Measurements from ENCODE around the gene UBAP1.
A peak's percentile ranks its signal among the peaks of the same experiment; 100 is the strongest.
"Not testable (repeated sequence)": the region's sequence is repeated elsewhere in the genome, so short reads cannot be mapped to it uniquely, and the experiment has no call there.

The UBAP1 gene

DNA sequence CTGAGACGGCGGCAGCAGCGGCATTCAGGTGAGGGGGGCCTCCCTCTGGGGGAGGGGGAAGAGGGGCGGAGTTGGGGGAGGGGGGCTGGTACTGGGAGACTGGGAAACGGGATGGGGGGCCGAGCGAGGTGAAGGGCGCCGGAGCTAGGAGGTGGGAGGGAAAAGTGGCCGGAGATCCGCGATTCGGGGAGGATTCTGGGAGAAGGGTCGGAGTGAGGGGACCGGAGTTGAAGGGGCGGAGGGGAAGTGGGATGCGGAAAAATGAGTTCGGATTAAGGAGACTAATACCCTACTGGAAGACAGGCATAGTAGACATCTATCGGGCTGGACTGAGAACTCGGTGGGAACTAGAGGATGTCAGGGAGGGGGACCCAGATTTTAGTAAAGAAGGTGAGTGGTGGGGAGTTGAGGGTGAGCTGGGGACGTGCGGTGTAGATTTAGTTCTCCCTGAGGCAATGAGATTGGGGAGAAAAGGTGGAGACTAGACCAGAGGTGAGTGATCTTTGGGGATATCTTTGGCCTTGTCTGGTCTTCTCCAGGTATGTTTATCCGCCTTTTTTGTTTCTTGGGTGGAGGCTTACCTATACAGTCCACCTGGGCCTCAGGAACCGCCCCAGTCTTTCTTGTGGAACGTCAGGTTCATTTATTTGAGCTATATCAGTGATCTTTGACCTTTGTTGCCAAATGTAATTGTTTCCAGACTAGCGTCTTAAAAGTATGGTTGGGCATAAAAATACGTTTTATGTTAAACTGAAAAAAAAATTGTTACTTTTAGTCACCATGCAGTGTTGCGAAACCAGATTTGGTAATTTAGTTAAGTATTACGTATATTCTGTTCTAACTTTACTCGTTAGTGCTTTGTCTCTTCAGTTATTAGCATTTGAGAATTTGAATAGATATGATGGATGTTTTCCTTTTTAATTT lies 632 bp downstream of the UBAP1 start:
- peak; percentile 91 for DNase-seq (ENCODE audit: low read depth)
- peak overlapping the region; percentile 99 for H3K4me3 ChIP-seq (ENCODE audit: control insufficient read depth, low read depth, low read length)
- TF ChIP-seq, protein P1, sequence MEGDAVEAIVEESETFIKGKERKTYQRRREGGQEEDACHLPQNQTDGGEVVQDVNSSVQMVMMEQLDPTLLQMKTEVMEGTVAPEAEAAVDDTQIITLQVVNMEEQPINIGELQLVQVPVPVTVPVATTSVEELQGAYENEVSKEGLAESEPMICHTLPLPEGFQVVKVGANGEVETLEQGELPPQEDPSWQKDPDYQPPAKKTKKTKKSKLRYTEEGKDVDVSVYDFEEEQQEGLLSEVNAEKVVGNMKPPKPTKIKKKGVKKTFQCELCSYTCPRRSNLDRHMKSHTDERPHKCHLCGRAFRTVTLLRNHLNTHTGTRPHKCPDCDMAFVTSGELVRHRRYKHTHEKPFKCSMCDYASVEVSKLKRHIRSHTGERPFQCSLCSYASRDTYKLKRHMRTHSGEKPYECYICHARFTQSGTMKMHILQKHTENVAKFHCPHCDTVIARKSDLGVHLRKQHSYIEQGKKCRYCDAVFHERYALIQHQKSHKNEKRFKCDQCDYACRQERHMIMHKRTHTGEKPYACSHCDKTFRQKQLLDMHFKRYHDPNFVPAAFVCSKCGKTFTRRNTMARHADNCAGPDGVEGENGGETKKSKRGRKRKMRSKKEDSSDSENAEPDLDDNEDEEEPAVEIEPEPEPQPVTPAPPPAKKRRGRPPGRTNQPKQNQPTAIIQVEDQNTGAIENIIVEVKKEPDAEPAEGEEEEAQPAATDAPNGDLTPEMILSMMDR (conservative IDR thresholded peaks at IDR 0.05; ENCODE audit: control insufficient read depth, insufficient read depth, low read depth, low read length): no peak

DNA sequence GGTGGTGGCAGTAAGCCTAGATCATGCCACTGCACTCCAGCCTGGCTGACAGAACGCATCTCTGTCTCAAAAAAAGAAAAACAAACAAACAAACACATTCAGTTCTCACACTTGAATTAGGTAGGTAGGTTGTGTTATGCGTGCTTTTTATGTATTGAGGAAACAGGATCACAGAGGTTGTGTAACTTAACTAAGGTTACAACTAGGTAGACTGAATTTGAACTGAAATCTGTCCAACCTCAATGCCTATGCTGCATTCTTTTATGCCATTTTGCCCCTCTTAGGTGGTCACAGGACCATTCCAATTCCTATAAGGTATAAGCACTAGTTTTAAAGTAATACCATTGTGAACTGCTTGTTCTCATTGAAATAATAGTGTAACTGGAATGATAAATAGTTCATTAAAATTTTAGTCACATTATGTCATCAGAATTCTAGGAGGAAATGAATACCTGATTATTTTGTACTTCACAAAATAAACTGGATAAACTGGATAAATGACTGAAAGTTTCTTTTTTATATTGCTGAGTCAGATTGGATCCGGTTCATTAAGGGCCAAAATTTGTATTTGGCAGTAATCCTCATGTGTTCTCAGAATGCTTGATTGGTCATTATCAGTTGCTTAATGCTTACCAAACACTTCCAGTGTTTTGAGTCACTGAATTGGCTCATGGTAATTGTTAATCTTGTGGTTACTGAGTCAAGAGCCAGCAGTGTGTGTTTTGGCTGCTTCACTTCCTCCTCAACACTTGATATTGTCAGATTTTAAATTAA lies 7.1 kb downstream of the UBAP1 start:
- H3K4me3 ChIP-seq (ENCODE audit: control insufficient read depth, low read depth, low read length): no peak overlapping the region
- DNase-seq (ENCODE audit: low read depth): peak; percentile 98
- TF ChIP-seq, protein P1 (conservative IDR thresholded peaks at IDR 0.05; ENCODE audit: control insufficient read depth, insufficient read depth, low read depth, low read length): no peak

DNA sequence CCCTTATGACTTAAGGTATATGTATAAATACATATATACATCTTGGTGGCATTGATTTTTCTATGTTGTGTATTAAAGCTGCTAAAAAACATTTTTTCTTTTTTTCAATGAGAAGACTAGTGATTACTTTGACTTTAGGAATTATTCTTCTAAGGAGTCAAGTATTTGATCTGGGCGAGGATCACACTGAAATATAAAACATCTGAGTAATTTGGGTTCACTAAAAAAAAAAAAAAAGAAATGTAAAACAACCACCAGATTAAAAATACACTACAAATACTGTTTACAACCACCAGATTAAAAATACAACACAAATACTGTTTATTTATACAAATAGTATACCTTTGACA lies 9.0 kb downstream of the UBAP1 start:
- TF ChIP-seq, protein P1 (conservative IDR thresholded peaks at IDR 0.05; ENCODE audit: control insufficient read depth, insufficient read depth, low read depth, low read length): no peak
- H3K4me3 ChIP-seq (ENCODE audit: control insufficient read depth, low read depth, low read length): no peak overlapping the region
- no peak for DNase-seq (ENCODE audit: low read depth)

DNA sequence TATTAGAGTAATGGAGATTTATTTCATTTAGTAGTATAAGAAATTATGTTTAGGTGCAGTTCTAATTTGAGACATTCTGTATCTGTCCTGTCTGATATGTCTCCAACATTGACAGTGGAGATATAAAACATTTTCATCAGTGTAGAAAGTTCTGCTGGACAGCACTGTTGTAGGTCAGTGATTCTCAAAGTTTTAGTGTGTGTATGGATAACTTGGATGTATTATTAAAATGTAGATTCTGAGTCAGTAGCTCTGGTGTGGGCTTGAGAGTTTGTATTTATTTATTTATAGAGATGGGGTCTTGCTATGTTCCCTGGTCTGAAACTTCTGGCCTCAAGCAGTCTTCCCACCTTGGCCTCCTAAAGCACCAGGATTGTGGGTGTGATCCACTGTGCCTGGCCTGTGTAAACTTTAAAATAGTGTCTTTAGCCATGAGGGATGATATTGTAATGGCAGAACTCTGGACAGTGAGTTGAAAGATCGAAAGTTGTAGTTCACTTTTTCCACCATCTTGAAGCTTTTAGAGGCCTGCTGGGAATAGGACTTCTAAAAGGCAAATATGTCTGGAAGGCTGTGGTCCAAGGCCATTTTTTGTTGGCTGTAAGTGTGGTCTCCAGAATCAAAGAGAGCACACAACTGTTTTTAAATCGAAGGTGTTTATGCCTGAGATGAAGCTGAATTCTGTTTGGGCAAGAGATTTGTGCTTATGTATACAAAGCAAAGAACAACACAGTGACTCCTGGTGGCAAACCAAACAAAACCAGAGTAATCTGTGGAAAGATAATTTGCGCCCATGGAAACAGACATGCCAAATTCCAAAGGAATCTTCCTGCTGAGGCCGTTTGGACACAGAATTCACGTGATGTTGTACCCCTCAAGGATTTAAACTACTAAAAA lies 12.4 kb downstream of the UBAP1 start:
- peak; percentile 54 for DNase-seq (ENCODE audit: low read depth)
- no peak overlapping the region for H3K4me3 ChIP-seq (ENCODE audit: control insufficient read depth, low read depth, low read length)
- TF ChIP-seq, protein P1 (conservative IDR thresholded peaks at IDR 0.05; ENCODE audit: control insufficient read depth, insufficient read depth, low read depth, low read length): peak; percentile 48

DNA sequence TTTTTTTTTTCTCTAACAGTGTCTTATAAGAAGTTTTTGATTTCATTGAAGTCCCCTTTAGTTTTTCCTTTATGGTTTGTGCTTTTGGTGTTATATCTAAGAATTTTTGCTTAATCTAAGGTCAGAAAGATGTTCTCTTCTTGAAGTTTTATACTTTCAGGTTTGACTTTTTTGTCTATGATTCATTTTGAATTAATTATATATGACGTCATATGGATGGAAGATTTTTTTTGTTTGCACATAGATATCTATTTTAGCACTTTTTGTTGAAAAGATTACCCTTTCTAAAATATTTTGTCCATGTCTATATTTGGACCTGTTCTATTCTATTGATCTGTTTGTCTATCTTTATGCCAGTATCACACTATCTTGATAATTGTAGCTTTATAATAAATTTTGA lies 16.3 kb downstream of the UBAP1 start:
- no peak overlapping the region for H3K4me3 ChIP-seq (ENCODE audit: control insufficient read depth, low read depth, low read length)
- TF ChIP-seq, protein P1 (conservative IDR thresholded peaks at IDR 0.05; ENCODE audit: control insufficient read depth, insufficient read depth, low read depth, low read length): no peak
- DNase-seq (ENCODE audit: low read depth): no peak

DNA sequence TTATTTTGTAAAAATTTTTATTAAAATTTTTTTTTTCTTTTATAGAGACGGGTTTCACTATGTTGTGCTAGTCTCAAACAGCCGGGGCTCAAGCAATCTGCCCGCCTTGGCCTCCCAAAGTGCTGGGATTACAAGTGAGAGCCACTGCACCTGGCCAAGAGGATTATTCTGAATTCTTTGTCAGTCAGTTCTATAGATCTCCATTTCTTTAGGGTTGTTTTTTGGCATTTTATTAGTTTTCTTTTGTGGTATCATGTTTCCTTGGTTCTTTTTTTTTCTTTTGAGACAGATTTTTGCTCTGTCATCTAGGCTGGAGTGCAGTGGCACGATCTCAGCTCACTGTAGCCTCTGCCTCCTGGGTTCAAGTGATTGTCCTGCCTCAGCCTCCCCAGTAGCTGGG lies 18.4 kb downstream of the UBAP1 start:
- DNase-seq (ENCODE audit: low read depth); H3K4me3 ChIP-seq (ENCODE audit: control insufficient read depth, low read depth, low read length): not testable (repeated sequence)
